ENCODE data around the gene FAM171A2. TPM values are rescaled to one million over a fixed set of nuclear protein-coding genes. Genes with fewer than 3 reads are reported as not detected.

The FAM171A2 gene
- total and polyA plus RNA-seq, 10 of the 15 experiments (the other 5 are each of a cell fraction or from before 2014, with no cell fraction given) = 0.08 to 1.7 (median 0.27) TPM; not detected in 2

DNA sequence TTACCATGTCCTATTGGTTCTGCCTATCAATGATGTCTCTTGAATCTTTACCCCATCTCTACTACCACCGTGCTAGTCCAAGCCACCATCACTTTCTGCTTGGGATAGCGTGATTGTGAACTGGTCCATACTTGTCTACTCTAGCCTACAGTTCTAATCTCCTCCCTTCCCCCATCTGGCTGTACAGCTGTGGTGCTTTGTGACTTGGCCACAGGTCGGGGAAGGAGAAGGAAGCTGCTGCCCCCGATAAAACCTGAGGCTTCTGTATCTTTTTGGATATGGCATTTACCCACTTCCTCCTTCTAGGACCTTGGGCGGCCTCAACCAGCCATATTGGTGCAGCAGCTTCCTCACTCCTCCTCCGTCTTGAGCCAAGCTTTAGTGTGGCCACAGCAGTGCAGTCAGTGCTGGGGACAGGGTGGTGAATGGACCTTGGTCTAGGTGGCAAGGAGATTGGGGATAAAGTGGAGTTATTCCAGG, 26.1 kb upstream of the FAM171A2 start:
- RAD21 ChIA-PET (ENCODE audit: unreplicated experiment) = interaction anchor here (0.6 kb wide), 1 partner anchor 432 kb away, joined by 3 read pairs; no protein-coding TSS in a partner anchor

DNA sequence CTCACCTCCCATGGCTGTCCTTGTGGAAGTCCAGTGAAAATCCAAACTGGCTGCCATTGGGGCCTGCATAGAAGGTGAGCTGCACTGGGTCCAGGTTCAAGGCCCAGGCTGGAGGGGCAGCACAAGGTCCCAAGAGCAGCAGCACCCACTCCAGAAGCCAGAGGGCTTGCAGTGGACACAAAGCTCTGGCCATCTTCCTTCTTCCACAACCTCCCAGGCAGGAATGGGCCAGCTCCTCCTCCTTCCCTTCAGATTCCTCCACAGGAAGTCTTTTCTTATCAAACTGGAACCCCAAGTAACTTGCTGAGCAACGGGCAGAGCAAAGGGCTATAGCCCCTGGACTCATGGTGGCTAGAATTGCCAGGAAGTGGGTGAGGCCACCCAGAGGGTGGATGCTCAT, 25.6 kb upstream of the FAM171A2 start, which contains the start of gene ITGA2B:
TSS of gene ITGA2B (minus strand) at position 369 of the 400 bp plus-strand sequence. CDS start at position 193, 176 bp downstream.
- Histone ChIP-seq H3K79me2 (ENCODE audit: control insufficient read depth, insufficient read depth, low read length) (no peaks in the 10 kb centered on the region), H3K9me3 (replicated peaks; ENCODE audit: control insufficient read depth, insufficient read depth, low read length) (no peaks in the 10 kb centered on the region), H3K36me3 (ENCODE audit: control insufficient read depth in 2 of 2, insufficient read depth in 2 of 2, low read length in 1 of 2) (no peaks in the 10 kb centered on the region), H2AFZ (ENCODE audit: control insufficient read depth, low read depth, low read length) (peak within 1 kb of the TSS; percentile 63), H3K4me1 (ENCODE audit: control insufficient read depth, insufficient read depth, low read length) (peaks cover 3% of the 10 kb centered on the region; the same call in 1 of the 2 replicates), H3K27me3 (replicated peaks in 1 of 2; ENCODE audit: control insufficient read depth in 2 of 2, insufficient read depth in 2 of 2, low read length in 1 of 2) (no peaks in the 10 kb centered on the region; a peak in 1 of 4 replicates), H4K20me1 (ENCODE audit: control insufficient read depth, insufficient read depth) (no peaks in the 10 kb centered on the region), H3K27ac (ENCODE audit: control insufficient read depth, insufficient read depth) (no peak within 1 kb of the TSS), H3K9ac (ENCODE audit: control insufficient read depth, insufficient read depth, low read length) (no peak within 1 kb of the TSS), H3K4me3 (no peak within 1 kb of the TSS), H3K4me2 (ENCODE audit: control insufficient read depth, insufficient read depth) (no peak within 1 kb of the TSS)
- SMC1A ChIA-PET (ENCODE audit: uncharacterized antibody, unreplicated experiment) = no interaction called here
- 67% methylated on average over 1 of the region's 1 CpG for WGBS (ENCODE audit: insufficient coverage, insufficient replicate concordance, low lambda C conversion rate, missing lambda C conversion rate)
- in situ Hi-C loops (cut with MboI) = no loop called here
- intact Hi-C loops (cut with micrococcal nuclease; ENCODE audit: unreplicated experiment) = no loop called here
- DNase-seq (ENCODE audit: low read depth, low spot score) (no peak), FAIRE-seq (no peak), ATAC-seq (no peak)
- CTCF ChIA-PET = no interaction called here
- POLR2A ChIA-PET = interaction anchor here (0.6 kb wide), 1 partner anchor 157 kb away, joined by 3 read pairs; no protein-coding TSS in a partner anchor
- RAD21 ChIA-PET (ENCODE audit: unreplicated experiment) = no interaction called here
- BruUV-seq (replicated peaks) = no TSS peak
- TF ChIP-seq BCLAF1 (IDR thresholded peaks at IDR 0.05) (no peak), FOS (IDR thresholded peaks at IDR 0.05; ENCODE audit: borderline replicate concordance, extremely low read depth, insufficient read length) (no peak), IRF3 (IDR thresholded peaks at IDR 0.05) (no peak), SUPT20H (IDR thresholded peaks at IDR 0.05; ENCODE audit: borderline replicate concordance, control insufficient read depth, low read depth, low read length) (no peak)
- TF ChIP-seq, protein P1, sequence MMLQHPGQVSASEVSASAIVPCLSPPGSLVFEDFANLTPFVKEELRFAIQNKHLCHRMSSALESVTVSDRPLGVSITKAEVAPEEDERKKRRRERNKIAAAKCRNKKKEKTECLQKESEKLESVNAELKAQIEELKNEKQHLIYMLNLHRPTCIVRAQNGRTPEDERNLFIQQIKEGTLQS (IDR thresholded peaks at IDR 0.05; ENCODE audit: borderline replicate concordance, extremely low read depth, low read depth, low read length) = no peak

More for the DNA sequence above, 26.1 kb upstream of the FAM171A2 start:
- ATAC-seq (no peak), DNase-seq (ENCODE audit: low read depth, low spot score) (no peak), FAIRE-seq (no peak)
- no peak overlapping the region for H3K4me3 ChIP-seq
- no peaks in the 10 kb centered on the region for H4K20me1 ChIP-seq (ENCODE audit: control insufficient read depth, insufficient read depth)
- in situ Hi-C loops (cut with MboI) (no loop called here), intact Hi-C loops (cut with micrococcal nuclease; ENCODE audit: unreplicated experiment) (no loop called here)
- H3K9me3 ChIP-seq (replicated peaks; ENCODE audit: control insufficient read depth, insufficient read depth, low read length) = no peaks in the 10 kb centered on the region
- ChIA-PET POLR2A (interaction anchor here (0.5 to 0.6 kb wide), 2 partner anchors 157 to 434 kb away, joined by 3 to 5 read pairs; no protein-coding TSS in a partner anchor), SMC1A (ENCODE audit: uncharacterized antibody, unreplicated experiment) (no interaction called here), CTCF (no interaction called here)
- TF ChIP-seq SPI1 (IDR thresholded peaks at IDR 0.05; ENCODE audit: borderline replicate concordance, insufficient read depth, low read depth, low read length) (peak; percentile 59), HDAC2 (IDR thresholded peaks at IDR 0.05) (no peak), YY1 (IDR thresholded peaks at IDR 0.05; ENCODE audit: low read depth, low read length) (0 out of 2 replicates have a peak, but pooled peaks have one; percentile 15), JUNB (IDR thresholded peaks at IDR 0.05) (no peak), KAT2A (conservative IDR thresholded peaks at IDR 0.05; ENCODE audit: control insufficient read depth, low read depth, low read length) (no peak), IKZF2 (IDR thresholded peaks at IDR 0.05) (no peak), NBN (IDR thresholded peaks at IDR 0.05) (no peak), CHD1 (IDR thresholded peaks at IDR 0.05; ENCODE audit: low read depth, low read length) (no peak), SMC3 (IDR thresholded peaks at IDR 0.05; ENCODE audit: borderline replicate concordance, low read length) (no peak), TBL1XR1 (IDR thresholded peaks at IDR 0.05; ENCODE audit: low read depth, low read length) (no peak), POLR2AphosphoS2 (IDR thresholded peaks at IDR 0.05; ENCODE audit: low read depth, low read length) (no peak)
- TF ChIP-seq, protein P1 (IDR thresholded peaks at IDR 0.05; ENCODE audit: borderline replicate concordance, extremely low read depth, low read depth, low read length) = no peak
- H3K4me2 ChIP-seq (ENCODE audit: control insufficient read depth, insufficient read depth) = no peak overlapping the region
- no peak overlapping the region for H3K9ac ChIP-seq (ENCODE audit: control insufficient read depth, insufficient read depth, low read length)
- no TSS peak for BruUV-seq (replicated peaks)
- H3K79me2 ChIP-seq (ENCODE audit: control insufficient read depth, insufficient read depth, low read length) = no peaks in the 10 kb centered on the region
- H3K27me3 ChIP-seq (replicated peaks in 1 of 2; ENCODE audit: control insufficient read depth in 2 of 2, insufficient read depth in 2 of 2, low read length in 1 of 2) = no peaks in the 10 kb centered on the region; a peak in 1 of 4 replicates
- H3K4me1 ChIP-seq (ENCODE audit: control insufficient read depth, insufficient read depth, low read length) = peaks cover 3% of the 10 kb centered on the region; the same call in 1 of the 2 replicates
- H3K27ac ChIP-seq (ENCODE audit: control insufficient read depth, insufficient read depth) = no peak overlapping the region
- peak overlapping the region; percentile 63 for H2AFZ ChIP-seq (ENCODE audit: control insufficient read depth, low read depth, low read length)
- WGBS (ENCODE audit: insufficient coverage, insufficient replicate concordance, low lambda C conversion rate, missing lambda C conversion rate) = 48% methylated on average over 6 of the region's 6 CpGs
- no peaks in the 10 kb centered on the region for H3K36me3 ChIP-seq (ENCODE audit: control insufficient read depth in 2 of 2, insufficient read depth in 2 of 2, low read length in 1 of 2)
